Neural progenitor cell (in vitro differentiated cells): ENCODE measurements around the gene PDE6D.

ENCODE experiments used
- CTCF ChIP-seq: fragments of 200-600 bp; sonication (generic); IDR thresholded peaks from 2 replicates; pipeline ENCODE4 v1.5.1; 2017; ENCODE audit warnings: antibody characterized with exemption, mild to moderate bottlenecking
- EZH2 ChIP-seq: fragments of 200-600 bp; sonication (generic); IDR thresholded peaks from 2 replicates; pipeline ENCODE4 v1.6.1; 2017; ENCODE audit warnings: antibody characterized with exemption, mild to moderate bottlenecking, moderate library complexity

GRCh38 chr2:231706731-231707624, 74.1 kb downstream of the PDE6D start:
- peak; percentile 98 for TF ChIP-seq CTCF
- no peak for TF ChIP-seq EZH2
